Measurements from ENCODE around the gene TCOF1. TPM values are rescaled to one million over a fixed set of nuclear protein-coding genes. Genes with fewer than 3 reads are reported as not detected.

Gene TCOF1
- polyA plus RNA-seq, 6 donors from 2014 or later = 5.1 to 31.2 (median 9.3) TPM

GRCh38 chr5:150401076-150401375 is 43.5 kb downstream of the TCOF1 start:
- Mint-ChIP-seq H3K27ac (peak overlapping the region; percentile 67 to 100 (median 98)), H3K4me1 (peaks cover 69 to 80% (median 72%) of the 10 kb centered on the region in 3 donors), H3K9me3 (peaks cover 0 to 17% (median 0%) of the 10 kb centered on the region in 7 donors), H3K36me3 (peaks cover 23 to 30% of the 10 kb centered on the region in 2 donors), H3K27me3 (peaks cover 0 to 13% (median 0%) of the 10 kb centered on the region in 3 donors), H3K4me3 (peak overlapping the region in 7 of 8 donors; percentile 29 to 96 (median 63))
- ATAC-seq (ENCODE audit: low read depth in 2 of 2) (peak; percentile 3 to 4), DNase-seq (no peak)

- Mint-ChIP-seq H3K4me3 (peak overlapping the region; percentile 29 to 96 (median 66)), H3K36me3 (peaks cover 17 to 30% of the 10 kb centered on the region in 2 donors)
Observed at GRCh38 chr5:150401376-150402228, 44.1 kb downstream of the TCOF1 start.

GRCh38 chr5:150402229-150402773 is 44.8 kb downstream of the TCOF1 start:
- H3K4me3 Mint-ChIP-seq = peak overlapping the region; percentile 29 to 96 (median 55)
- H3K9me3 Mint-ChIP-seq = peaks cover 0 to 17% (median 0%) of the 10 kb centered on the region in 7 donors
- H3K27ac Mint-ChIP-seq = peak overlapping the region; percentile 24 to 100 (median 98)
- peaks cover 75 to 83% (median 80%) of the 10 kb centered on the region in 3 donors for H3K4me1 Mint-ChIP-seq
- ATAC-seq (ENCODE audit: low read depth in 2 of 2) (no peak), DNase-seq (peak; percentile 58)
- H3K27me3 Mint-ChIP-seq = peaks cover 0 to 10% (median 0%) of the 10 kb centered on the region in 3 donors
- H3K36me3 Mint-ChIP-seq = peaks cover 17 to 35% of the 10 kb centered on the region in 2 donors

More at GRCh38 chr5:150401376-150402228, 44.1 kb downstream of the TCOF1 start:
- Mint-ChIP-seq H3K4me1 (peaks cover 69 to 78% (median 73%) of the 10 kb centered on the region in 3 donors), H3K27ac (peak overlapping the region; percentile 58 to 100 (median 98)), H3K9me3 (peaks cover 0 to 17% (median 0%) of the 10 kb centered on the region in 7 donors), H3K27me3 (peaks cover 0 to 10% (median 0%) of the 10 kb centered on the region in 3 donors)
- ATAC-seq (ENCODE audit: low read depth in 2 of 2) (peak; percentile 1), DNase-seq (peak; percentile 72)

GRCh38 chr5:150402901-150403342 is 45.4 kb downstream of the TCOF1 start:
- Mint-ChIP-seq H3K27ac (peak overlapping the region; percentile 45 to 100 (median 93)), H3K36me3 (peaks cover 23 to 35% of the 10 kb centered on the region in 2 donors), H3K27me3 (peaks cover 0 to 10% (median 0%) of the 10 kb centered on the region in 3 donors), H3K4me3 (peak overlapping the region in 7 of 8 donors; percentile 29 to 96 (median 65)), H3K9me3 (peaks cover 0 to 17% (median 0%) of the 10 kb centered on the region in 7 donors), H3K4me1 (peaks cover 75 to 86% (median 85%) of the 10 kb centered on the region in 3 donors)
- ATAC-seq (ENCODE audit: low read depth in 2 of 2) (no peak), DNase-seq (peak; percentile 46)

- peaks cover 29 to 35% of the 10 kb centered on the region in 2 donors for H3K36me3 Mint-ChIP-seq
Observed at GRCh38 chr5:150404121-150404520, 46.6 kb downstream of the TCOF1 start.

GRCh38 chr5:150404535-150404934 is 47.0 kb downstream of the TCOF1 start:
- H3K9me3 Mint-ChIP-seq = peaks cover 0 to 13% (median 0%) of the 10 kb centered on the region in 7 donors
- DNase-seq = no peak
- peaks cover 72 to 89% (median 82%) of the 10 kb centered on the region in 3 donors for H3K4me1 Mint-ChIP-seq
- no peak for ATAC-seq (ENCODE audit: low read depth in 2 of 2)
- H3K4me3 Mint-ChIP-seq = peak overlapping the region in 5 of 8 donors; percentile 29 to 96 (median 68)
- H3K27ac Mint-ChIP-seq = peak overlapping the region in 5 of 6 donors; percentile 34 to 100 (median 99)
- peaks cover 29 to 35% of the 10 kb centered on the region in 2 donors for H3K36me3 Mint-ChIP-seq
- peaks cover 0 to 16% (median 0%) of the 10 kb centered on the region in 3 donors for H3K27me3 Mint-ChIP-seq

More at GRCh38 chr5:150404121-150404520, 46.6 kb downstream of the TCOF1 start:
- Mint-ChIP-seq H3K9me3 (peaks cover 0 to 13% (median 0%) of the 10 kb centered on the region in 7 donors), H3K27me3 (peaks cover 0 to 16% (median 0%) of the 10 kb centered on the region in 3 donors), H3K4me1 (peaks cover 73 to 91% (median 85%) of the 10 kb centered on the region in 3 donors), H3K27ac (peak overlapping the region; percentile 69 to 100 (median 91)), H3K4me3 (peak overlapping the region in 7 of 8 donors; percentile 49 to 96 (median 57))
- no peak for DNase-seq
- no peak for ATAC-seq (ENCODE audit: low read depth in 2 of 2)

- H3K27ac Mint-ChIP-seq = peak overlapping the region; percentile 60 to 100 (median 98)
- peak overlapping the region; percentile 20 to 96 (median 68) for H3K4me3 Mint-ChIP-seq
- DNase-seq = no peak
- H3K36me3 Mint-ChIP-seq = peaks cover 35% of the 10 kb centered on the region in 2 donors
- ATAC-seq (ENCODE audit: low read depth in 2 of 2) = no peak
- H3K9me3 Mint-ChIP-seq = peaks cover 0 to 7% (median 0%) of the 10 kb centered on the region in 7 donors
- peaks cover 0 to 16% (median 2%) of the 10 kb centered on the region in 3 donors for H3K27me3 Mint-ChIP-seq
- H3K4me1 Mint-ChIP-seq = peaks cover 72 to 88% (median 82%) of the 10 kb centered on the region in 3 donors
Observed at GRCh38 chr5:150404941-150405816, 47.7 kb downstream of the TCOF1 start.

GRCh38 chr5:150406103-150406722 is 48.7 kb downstream of the TCOF1 start:
- H3K27ac Mint-ChIP-seq = peak overlapping the region; percentile 93 to 100 (median 100)
- peaks cover 0 to 15% (median 9%) of the 10 kb centered on the region in 3 donors for H3K27me3 Mint-ChIP-seq
- H3K4me1 Mint-ChIP-seq = peaks cover 74 to 84% (median 82%) of the 10 kb centered on the region in 3 donors
- H3K9me3 Mint-ChIP-seq = peaks cover 0 to 8% (median 0%) of the 10 kb centered on the region in 7 donors
- peaks cover 38 to 42% of the 10 kb centered on the region in 2 donors for H3K36me3 Mint-ChIP-seq
- ATAC-seq (ENCODE audit: low read depth in 2 of 2) (no peak), DNase-seq (no peak)
- H3K4me3 Mint-ChIP-seq = peak overlapping the region; percentile 90 to 100 (median 96)

- peaks cover 73 to 81% (median 79%) of the 10 kb centered on the region in 3 donors for H3K4me1 Mint-ChIP-seq
Observed at GRCh38 chr5:150406723-150407095, 49.2 kb downstream of the TCOF1 start.

GRCh38 chr5:150407096-150407720 is 49.7 kb downstream of the TCOF1 start:
- peak; percentile 60 for DNase-seq
- peaks cover 0 to 9% (median 9%) of the 10 kb centered on the region in 3 donors for H3K27me3 Mint-ChIP-seq
- peak overlapping the region; percentile 90 to 100 (median 96) for H3K4me3 Mint-ChIP-seq
- H3K36me3 Mint-ChIP-seq = peaks cover 39 to 42% of the 10 kb centered on the region in 2 donors
- H3K9me3 Mint-ChIP-seq = peaks cover 0 to 8% (median 0%) of the 10 kb centered on the region in 7 donors
- peak overlapping the region; percentile 96 to 100 (median 100) for H3K27ac Mint-ChIP-seq
- peak; percentile 0 to 1 for ATAC-seq (ENCODE audit: low read depth in 2 of 2)
- peaks cover 70 to 77% (median 75%) of the 10 kb centered on the region in 3 donors for H3K4me1 Mint-ChIP-seq

More at GRCh38 chr5:150406723-150407095, 49.2 kb downstream of the TCOF1 start:
- Mint-ChIP-seq H3K27ac (peak overlapping the region; percentile 93 to 100 (median 100)), H3K4me3 (peak overlapping the region; percentile 90 to 100 (median 96)), H3K36me3 (peaks cover 38 to 42% of the 10 kb centered on the region in 2 donors), H3K9me3 (peaks cover 0 to 8% (median 0%) of the 10 kb centered on the region in 7 donors), H3K27me3 (peaks cover 0 to 10% (median 9%) of the 10 kb centered on the region in 3 donors)
- DNase-seq (peak; percentile 57), ATAC-seq (ENCODE audit: low read depth in 2 of 2) (no peak)

- Mint-ChIP-seq H3K4me1 (peaks cover 71 to 78% (median 75%) of the 10 kb centered on the region in 3 donors), H3K36me3 (peaks cover 38 to 40% of the 10 kb centered on the region in 2 donors), H3K27me3 (peaks cover 0 to 14% (median 13%) of the 10 kb centered on the region in 3 donors), H3K27ac (peak overlapping the region; percentile 100), H3K4me3 (peak overlapping the region; percentile 90 to 100 (median 96)), H3K9me3 (peaks cover 0 to 11% (median 3%) of the 10 kb centered on the region in 7 donors)
- DNase-seq = peak; percentile 51
- no peak for ATAC-seq (ENCODE audit: low read depth in 2 of 2)
Observed at GRCh38 chr5:150408231-150408943, 50.9 kb downstream of the TCOF1 start.
